HepG2 (cell line): ENCODE results near the gene HINT1. TPM values are rescaled to one million over a fixed set of nuclear protein-coding genes. Genes with fewer than 3 reads are reported as not detected.
A peak's percentile ranks its signal among the peaks of the same experiment; 100 is the strongest.

Experiments
- ARNTL ChIP-seq: sonication (generic); formaldehyde crosslinking; IDR thresholded peaks from 2 replicates; pipeline ENCODE4 v1.4.0; 2020; ENCODE audit warnings: mild to moderate bottlenecking, missing genetic modification reagents
- CEBPG ChIP-seq: IDR thresholded peaks from 2 replicates; pipeline ENCODE4 v1.6.1; 2016
- HOXD1 ChIP-seq: sonication (generic); formaldehyde crosslinking; IDR thresholded peaks from 2 replicates; pipeline ENCODE4 v1.5.0; 2020; ENCODE audit warnings: missing genetic modification reagents
- KDM5B ChIP-seq: sonication (generic); formaldehyde crosslinking; IDR thresholded peaks from 2 replicates; pipeline ENCODE4 v1.4.0; 2020; ENCODE audit warnings: missing genetic modification reagents, mild to moderate bottlenecking, borderline replicate concordance
- MED1 ChIP-seq: sonication (generic); formaldehyde crosslinking; IDR thresholded peaks from 2 replicates; pipeline ENCODE4 v1.4.0; 2020; ENCODE audit warnings: missing genetic modification reagents
- MIER2 ChIP-seq: IDR thresholded peaks from 2 replicates; pipeline ENCODE4 v1.6.1; 2016; ENCODE audit warnings: missing biosample characterization, missing genetic modification reagents
- NFE2L1 ChIP-seq: sonication (generic); formaldehyde crosslinking; IDR thresholded peaks from 2 replicates; pipeline ENCODE4 v1.4.0; 2020; ENCODE audit warnings: missing genetic modification reagents, mild to moderate bottlenecking, borderline replicate concordance
- POLR2AphosphoS5 ChIP-seq: IDR thresholded peaks from 2 replicates; pipeline ENCODE4 v1.6.1; 2012; ENCODE audit warnings: low read depth, low read length
- RFXAP ChIP-seq: sonication (generic); formaldehyde crosslinking; IDR thresholded peaks from 2 replicates; pipeline ENCODE4 v1.4.0; 2020; ENCODE audit warnings: missing genetic modification reagents, borderline replicate concordance
- RXRB ChIP-seq: IDR thresholded peaks from 2 replicates; pipeline ENCODE4 v1.6.1; 2016; ENCODE audit warnings: borderline replicate concordance, missing genetic modification reagents, missing compliant biosample characterization
- SALL1 ChIP-seq: sonication (generic); formaldehyde crosslinking; IDR thresholded peaks from 2 replicates; pipeline ENCODE4 v1.8.0; 2022; ENCODE audit warnings: mild to moderate bottlenecking, missing genetic modification reagents
- SIX1 ChIP-seq: sonication (generic); formaldehyde crosslinking; IDR thresholded peaks from 2 replicates; pipeline ENCODE4 v1.4.0; 2020; ENCODE audit warnings: missing genetic modification reagents, borderline replicate concordance
- SMARCC2 ChIP-seq: fragments of 450-650 bp; IDR thresholded peaks from 2 replicates; pipeline ENCODE4 v1.6.1; 2017; ENCODE audit warnings: antibody characterized with exemption, mild to moderate bottlenecking
- SRY ChIP-seq: sonication (generic); formaldehyde crosslinking; IDR thresholded peaks from 2 replicates; pipeline ENCODE4 v1.8.0; 2022; ENCODE audit warnings: mild to moderate bottlenecking, missing genetic modification reagents
- ZBTB21 ChIP-seq: sonication (generic); formaldehyde crosslinking; IDR thresholded peaks from 2 replicates; pipeline ENCODE4 v1.4.0; 2020; ENCODE audit warnings: missing genetic modification reagents
- ZBTB7B ChIP-seq: sonication (generic); formaldehyde crosslinking; IDR thresholded peaks from 2 replicates; pipeline ENCODE4 v1.4.0; 2020; ENCODE audit warnings: missing genetic modification reagents
- ZBTB8A ChIP-seq: sonication (generic); formaldehyde crosslinking; IDR thresholded peaks from 2 replicates; pipeline ENCODE4 v1.4.0; 2020; ENCODE audit warnings: mild to moderate bottlenecking, low read depth, missing genetic modification reagents, borderline replicate concordance
- ZFP36 ChIP-seq: fragments of 150-350 bp; IDR thresholded peaks from 2 replicates; pipeline ENCODE4 v1.6.1; 2018; ENCODE audit warnings: borderline replicate concordance, low read length, low read depth; ENCODE audit not compliant: partially characterized antibody
- ZFP36L2 ChIP-seq: sonication (generic); formaldehyde crosslinking; IDR thresholded peaks from 2 replicates; pipeline ENCODE4 v1.4.0; 2020; ENCODE audit warnings: missing genetic modification reagents
- ZNF234 ChIP-seq: sonication (generic); formaldehyde crosslinking; conservative IDR thresholded peaks from 2 replicates; pipeline ENCODE4 v1.5.1; 2020; ENCODE audit warnings: mild to moderate bottlenecking, missing genetic modification reagents
- ZNF619 ChIP-seq: sonication (generic); formaldehyde crosslinking; IDR thresholded peaks from 2 replicates; pipeline ENCODE4 v1.4.0; 2020; ENCODE audit warnings: mild to moderate bottlenecking, missing genetic modification reagents
- ZNF652 ChIP-seq: IDR thresholded peaks from 2 replicates; pipeline ENCODE4 v1.6.1; 2016; ENCODE audit warnings: low read depth, borderline replicate concordance
- ZNF766 ChIP-seq: sonication (generic); formaldehyde crosslinking; IDR thresholded peaks from 2 replicates; pipeline ENCODE4 v1.5.0; 2020; ENCODE audit warnings: missing genetic modification reagents, borderline replicate concordance
- ZNF792 ChIP-seq: IDR thresholded peaks from 2 replicates; pipeline ENCODE4 v1.6.1; 2016
- ZNF850 ChIP-seq: sonication (generic); formaldehyde crosslinking; conservative IDR thresholded peaks from 2 replicates; pipeline ENCODE4 v1.9.0; 2021; ENCODE audit warnings: mild to moderate bottlenecking, missing genetic modification reagents
- polyA plus RNA-seq, 8 experiments: library from polyadenylated mRNA; depleted of rRNA in 3 of 8; stranded (reverse) in 7 of 8; unstranded in 1 of 8; fragments of >200 nt; fragmentation: Illumina TruSeq in 4 of 8; extraction: Trizol in 4 of 8; gene quantifications; 2 replicates each; pipeline versions ENCODE4 v1.2.1 to v1.2.3, GENCODE V29; 2011 to 2016; ENCODE audit warnings: low read depth in 4 of 8, missing spikeins in 1 of 8, mixed read lengths in 1 of 8; ENCODE audit not compliant: insufficient read depth in 1 of 8
- total RNA-seq, 5 experiments: library from RNA; depleted of rRNA; stranded (reverse); fragments of >200 nt; fragmentation: Illumina TruSeq; extraction: Trizol; gene quantifications; 2 replicates each; pipeline ENCODE4 v1.2.3, GENCODE V29; 2016; ENCODE audit warnings: low read depth in 1 of 5
- TF ChIP-seq, protein P1 (sequence below): sonication (generic); formaldehyde crosslinking; IDR thresholded peaks from 2 replicates; pipeline ENCODE4 v1.5.0; 2020; ENCODE audit warnings: missing genetic modification reagents, mild to moderate bottlenecking, borderline replicate concordance
- TF ChIP-seq, protein P2 (sequence below): sonication (generic); formaldehyde crosslinking; conservative IDR thresholded peaks from 2 replicates; pipeline ENCODE4 v1.4.0; 2020; ENCODE audit warnings: missing genetic modification reagents
- TF ChIP-seq, protein P3 (sequence below): IDR thresholded peaks from 2 replicates; pipeline ENCODE4 v1.6.1; 2016; ENCODE audit warnings: low read depth

The HINT1 gene
- total and polyA plus RNA-seq, 2 of the 13 experiments (the other 11 are each of a cell fraction or from before 2014, with no cell fraction given) = 428 to 997 TPM

DNA sequence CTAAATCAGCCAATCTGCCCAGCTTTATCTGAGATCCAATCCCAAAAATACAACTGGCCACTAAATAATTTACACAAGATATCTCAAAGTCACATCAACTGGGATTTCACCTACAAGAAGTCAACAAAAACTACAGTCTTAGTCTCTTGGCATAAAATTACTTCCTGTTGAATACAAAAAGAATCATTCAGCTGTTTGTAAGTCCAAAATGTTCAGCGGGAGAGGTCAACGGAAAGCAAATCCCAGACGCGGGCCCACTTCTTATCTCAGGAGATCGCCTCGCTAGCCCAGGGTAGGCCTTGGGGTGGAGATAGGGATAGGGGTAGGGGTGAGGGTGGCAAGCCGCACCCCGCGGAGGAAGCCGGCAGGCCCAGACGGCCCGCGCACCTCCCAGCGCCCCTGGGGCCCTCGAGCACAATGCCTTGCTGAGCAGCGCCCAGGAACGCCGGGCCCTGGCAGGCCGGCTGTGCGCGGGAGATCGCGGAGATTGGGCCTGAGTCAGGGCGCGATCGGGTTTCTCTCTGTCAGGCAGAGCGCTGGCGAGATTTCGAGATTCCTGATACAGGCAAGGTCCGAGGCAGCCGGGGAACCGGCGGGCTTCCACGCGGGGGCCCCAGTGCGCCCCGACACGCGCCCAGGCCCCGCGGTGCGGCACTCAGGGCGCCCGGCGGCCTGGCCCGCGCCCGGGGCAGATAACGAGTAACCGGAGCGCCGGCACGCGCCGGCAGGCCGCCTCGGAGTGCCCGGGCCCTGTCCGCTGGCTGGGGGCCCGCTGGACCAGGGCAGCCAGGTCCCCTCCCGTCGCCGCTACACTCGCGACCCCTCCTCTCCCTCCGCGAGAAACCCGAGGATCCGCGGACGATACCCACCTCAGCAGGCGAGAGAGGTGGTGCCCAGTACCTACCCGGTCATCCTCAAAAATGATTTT, 601 bp downstream of the HINT1 start (continued):
- TF ChIP-seq ZBTB8A (CRISPR knock-in tag) (no peak), ARNTL (CRISPR knock-in tag) (no peak; the same call in 1 of the 2 replicates), ZNF850 (peak; percentile 55; the same call in 1 of the 2 replicates), ZBTB21 (CRISPR knock-in tag) (no peak), ZFP36 (no peak), MED1 (peak; percentile 45), HOXD1 (CRISPR knock-in tag) (no peak), NFE2L1 (CRISPR knock-in tag) (no peak), POLR2AphosphoS5 (no peak), ZNF619 (CRISPR knock-in tag) (no peak), ZBTB7B (CRISPR knock-in tag) (peak; percentile 64; the same call in 1 of the 2 replicates), ZNF234 (CRISPR knock-in tag) (no peak), KDM5B (CRISPR knock-in tag) (peak; percentile 47; the same call in 1 of the 2 replicates), SMARCC2 (no peak), ZNF652 (CRISPR knock-in tag) (no peak), SALL1 (CRISPR knock-in tag) (no peak; the same call in 1 of the 2 replicates), RXRB (no peak), MIER2 (CRISPR knock-in tag) (no peak), SIX1 (CRISPR knock-in tag) (no peak), ZFP36L2 (no peak), ZNF766 (CRISPR knock-in tag) (peak; percentile 68), CEBPG (CRISPR knock-in tag) (no peak), RFXAP (CRISPR knock-in tag) (0 out of 2 replicates have a peak, but pooled peaks have one; percentile 1), ZNF792 (no peak), SRY (no peak; the same call in 1 of the 2 replicates)
- TF ChIP-seq, protein P1, sequence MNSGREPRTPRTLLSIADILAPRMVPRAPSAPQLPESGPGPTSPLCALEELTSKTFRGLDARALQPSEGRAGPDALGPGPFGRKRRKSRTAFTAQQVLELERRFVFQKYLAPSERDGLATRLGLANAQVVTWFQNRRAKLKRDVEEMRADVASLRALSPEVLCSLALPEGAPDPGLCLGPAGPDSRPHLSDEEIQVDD (CRISPR knock-in tag) = peak; percentile 48; the same call in 1 of the 2 replicates
- TF ChIP-seq, protein P2, sequence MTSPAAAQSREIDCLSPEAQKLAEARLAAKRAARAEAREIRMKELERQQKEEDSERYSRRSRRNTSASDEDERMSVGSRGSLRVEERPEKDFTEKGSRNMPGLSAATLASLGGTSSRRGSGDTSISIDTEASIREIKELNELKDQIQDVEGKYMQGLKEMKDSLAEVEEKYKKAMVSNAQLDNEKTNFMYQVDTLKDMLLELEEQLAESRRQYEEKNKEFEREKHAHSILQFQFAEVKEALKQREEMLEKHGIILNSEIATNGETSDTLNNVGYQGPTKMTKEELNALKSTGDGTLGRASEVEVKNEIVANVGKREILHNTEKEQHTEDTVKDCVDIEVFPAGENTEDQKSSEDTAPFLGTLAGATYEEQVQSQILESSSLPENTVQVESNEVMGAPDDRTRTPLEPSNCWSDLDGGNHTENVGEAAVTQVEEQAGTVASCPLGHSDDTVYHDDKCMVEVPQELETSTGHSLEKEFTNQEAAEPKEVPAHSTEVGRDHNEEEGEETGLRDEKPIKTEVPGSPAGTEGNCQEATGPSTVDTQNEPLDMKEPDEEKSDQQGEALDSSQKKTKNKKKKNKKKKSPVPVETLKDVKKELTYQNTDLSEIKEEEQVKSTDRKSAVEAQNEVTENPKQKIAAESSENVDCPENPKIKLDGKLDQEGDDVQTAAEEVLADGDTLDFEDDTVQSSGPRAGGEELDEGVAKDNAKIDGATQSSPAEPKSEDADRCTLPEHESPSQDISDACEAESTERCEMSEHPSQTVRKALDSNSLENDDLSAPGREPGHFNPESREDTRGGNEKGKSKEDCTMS (CRISPR knock-in tag) = no peak
- TF ChIP-seq, protein P3, sequence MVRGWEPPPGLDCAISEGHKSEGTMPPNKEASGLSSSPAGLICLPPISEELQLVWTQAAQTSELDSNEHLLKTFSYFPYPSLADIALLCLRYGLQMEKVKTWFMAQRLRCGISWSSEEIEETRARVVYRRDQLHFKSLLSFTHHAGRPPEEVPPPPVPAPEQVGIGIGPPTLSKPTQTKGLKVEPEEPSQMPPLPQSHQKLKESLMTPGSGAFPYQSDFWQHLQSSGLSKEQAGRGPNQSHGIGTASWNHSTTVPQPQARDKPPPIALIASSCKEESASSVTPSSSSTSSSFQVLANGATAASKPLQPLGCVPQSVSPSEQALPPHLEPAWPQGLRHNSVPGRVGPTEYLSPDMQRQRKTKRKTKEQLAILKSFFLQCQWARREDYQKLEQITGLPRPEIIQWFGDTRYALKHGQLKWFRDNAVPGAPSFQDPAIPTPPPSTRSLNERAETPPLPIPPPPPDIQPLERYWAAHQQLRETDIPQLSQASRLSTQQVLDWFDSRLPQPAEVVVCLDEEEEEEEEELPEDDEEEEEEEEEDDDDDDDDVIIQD = no peak
